Stimulated activated CD8-positive, alpha-beta memory T cell treated with anti-CD3 and anti-CD28 coated beads, Interleukin-15, amount 100 ng/mL, for 4 hours (primary cell): Measurements from ENCODE around the gene NPM3.
"Not testable (repeated sequence)": the region's sequence is repeated elsewhere in the genome, so short reads cannot be mapped to it uniquely, and the experiment has no call there.

Experiments used
- DNase-seq, 2 donors: peaks; one replicate each; pipeline ENCODE4 v3.0.0-alpha.2; 2020; ENCODE audit warnings: low read depth in 2 of 2

The NPM3 gene

GRCh38 chr10:101807158-101807557, 23.9 kb upstream of the NPM3 start:
- DNase-seq: no peak

GRCh38 chr10:101803511-101803910, 20.3 kb upstream of the NPM3 start:
- DNase-seq: no peak

- DNase-seq: no peak
Measured at GRCh38 chr10:101797403-101798059, 14.3 kb upstream of the NPM3 start.

GRCh38 chr10:101793526-101793925, 10.3 kb upstream of the NPM3 start:
- DNase-seq: no peak

GRCh38 chr10:101789686-101790085, 6.4 kb upstream of the NPM3 start:
- no peak for DNase-seq

GRCh38 chr10:101789231-101789630, 6.0 kb upstream of the NPM3 start:
- DNase-seq: not testable (repeated sequence)

DNA sequence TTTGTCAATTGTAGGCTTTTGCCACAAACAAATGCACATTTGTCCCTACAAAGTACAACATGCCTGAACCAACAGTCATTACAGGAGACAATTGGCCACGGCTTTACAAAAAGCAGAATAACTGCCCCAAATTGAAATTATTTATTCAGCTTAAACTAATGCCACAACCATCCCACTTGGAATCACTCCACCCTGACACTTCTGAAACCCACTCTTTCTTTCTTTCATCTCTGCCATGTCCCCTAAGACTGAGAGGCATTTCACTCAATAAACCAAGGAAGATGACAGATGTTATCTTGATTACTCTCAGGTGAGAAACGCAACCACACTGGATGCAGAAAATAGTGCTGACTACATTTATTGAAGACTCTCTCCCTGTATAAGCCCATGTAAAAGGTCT, 2.6 kb upstream of the NPM3 start:
- no peak for DNase-seq

GRCh38 chr10:101784558-101784957, 1.3 kb upstream of the NPM3 start:
- DNase-seq: no peak

DNA sequence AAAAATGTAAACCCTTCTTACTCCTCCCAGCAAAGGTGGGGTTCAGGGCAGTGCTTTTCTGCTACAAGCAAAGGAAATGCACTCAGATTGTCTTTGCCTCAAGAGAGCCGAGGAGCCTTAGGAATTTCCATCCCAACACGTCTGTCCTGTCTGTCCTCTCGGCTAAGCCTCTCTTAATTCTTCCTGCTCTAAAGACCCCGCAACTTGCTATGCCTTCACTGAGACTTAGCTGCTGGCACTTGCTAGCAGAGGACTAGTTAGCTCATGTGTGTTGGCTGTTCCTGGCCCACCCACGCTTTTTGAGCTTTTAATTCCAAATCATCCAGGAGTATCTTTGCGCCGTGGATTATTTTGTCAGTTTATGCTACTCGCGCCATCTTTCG, 481 bp upstream of the NPM3 start:
- no peak for DNase-seq

DNA sequence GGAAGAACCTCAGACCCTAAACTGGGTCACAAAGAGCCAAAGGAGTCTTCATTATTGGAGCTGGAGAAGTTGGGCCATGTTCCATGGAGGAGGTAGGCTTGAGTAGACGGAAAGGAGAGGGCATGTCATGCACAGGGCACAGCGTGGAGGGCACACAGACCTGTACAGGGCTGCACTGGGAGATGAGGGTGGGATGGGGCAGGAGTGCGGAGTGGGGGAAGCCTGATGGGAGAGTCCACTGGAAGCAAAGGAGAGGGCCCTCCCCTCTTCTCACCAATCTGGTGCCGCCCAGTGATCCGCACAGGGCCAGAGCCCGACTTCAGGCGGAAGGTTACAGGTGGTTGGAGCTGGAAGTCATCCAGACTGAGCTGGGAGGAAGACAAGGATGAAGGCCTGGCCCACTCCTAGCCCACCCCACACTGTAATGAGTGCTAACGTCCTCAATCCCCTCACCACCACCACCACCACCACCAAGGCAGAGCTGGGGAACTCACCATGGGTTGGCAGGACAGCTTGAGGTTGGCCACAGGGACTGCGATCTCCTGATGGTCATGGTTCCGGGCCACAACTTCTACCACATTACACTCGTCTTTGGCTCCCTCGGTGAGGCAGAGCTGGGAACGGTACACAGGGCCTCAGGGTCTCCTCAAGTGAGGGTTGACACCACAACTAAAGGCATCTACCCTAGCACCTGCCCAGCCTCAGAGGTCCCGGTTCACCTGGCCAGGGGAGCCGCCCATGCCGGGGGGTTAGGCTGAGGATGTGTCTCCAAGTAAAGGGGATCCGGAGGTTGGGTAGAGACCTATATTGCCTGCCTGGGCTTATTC, 1.0 kb downstream of the NPM3 start:
- DNase-seq: no peak

- DNase-seq: no peak
Measured at GRCh38 chr10:101781655-101781983, 1.6 kb downstream of the NPM3 start.

GRCh38 chr10:101780818-101781654, 2.2 kb downstream of the NPM3 start:
- DNase-seq: peak; percentile 37 to 43

DNA sequence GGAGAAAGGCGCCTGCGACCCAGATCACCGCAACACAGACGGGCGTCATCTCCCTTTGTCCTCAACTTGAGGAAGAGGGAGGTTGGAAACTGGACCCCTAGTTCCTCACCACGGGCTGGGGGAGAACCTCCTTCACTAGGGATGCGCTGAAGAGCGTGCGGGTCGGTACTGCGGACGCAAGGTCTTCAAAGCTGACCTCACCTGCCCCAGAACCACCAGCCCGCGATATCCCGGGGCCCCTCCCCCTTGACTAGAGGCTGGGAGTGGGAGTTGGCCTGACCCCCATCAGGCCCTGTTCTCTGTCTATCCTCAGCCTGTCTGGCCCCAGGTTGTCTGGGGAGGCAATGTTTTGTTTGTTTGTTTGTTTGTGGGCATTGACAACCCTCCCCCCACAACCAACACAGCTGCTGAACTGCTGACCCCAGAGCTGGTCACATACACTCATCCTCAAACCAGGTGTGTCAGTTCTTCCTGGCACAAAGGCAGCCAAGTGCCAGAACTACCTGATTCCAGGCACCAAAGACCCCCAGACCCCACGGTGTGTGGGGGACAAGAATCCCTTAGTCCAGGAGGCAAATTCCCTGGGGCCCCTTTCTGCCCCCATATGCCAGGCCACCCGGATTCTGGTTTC, 2.9 kb downstream of the NPM3 start:
- no peak for DNase-seq

- DNase-seq: peak; percentile 47 to 51
Measured at GRCh38 chr10:101779544-101780186, 3.6 kb downstream of the NPM3 start.

GRCh38 chr10:101778781-101779543, 4.3 kb downstream of the NPM3 start:
- no peak for DNase-seq

GRCh38 chr10:101778151-101778780, 5.0 kb downstream of the NPM3 start:
- no peak for DNase-seq

- no peak for DNase-seq
Measured at GRCh38 chr10:101777619-101778145, 5.6 kb downstream of the NPM3 start.

DNA sequence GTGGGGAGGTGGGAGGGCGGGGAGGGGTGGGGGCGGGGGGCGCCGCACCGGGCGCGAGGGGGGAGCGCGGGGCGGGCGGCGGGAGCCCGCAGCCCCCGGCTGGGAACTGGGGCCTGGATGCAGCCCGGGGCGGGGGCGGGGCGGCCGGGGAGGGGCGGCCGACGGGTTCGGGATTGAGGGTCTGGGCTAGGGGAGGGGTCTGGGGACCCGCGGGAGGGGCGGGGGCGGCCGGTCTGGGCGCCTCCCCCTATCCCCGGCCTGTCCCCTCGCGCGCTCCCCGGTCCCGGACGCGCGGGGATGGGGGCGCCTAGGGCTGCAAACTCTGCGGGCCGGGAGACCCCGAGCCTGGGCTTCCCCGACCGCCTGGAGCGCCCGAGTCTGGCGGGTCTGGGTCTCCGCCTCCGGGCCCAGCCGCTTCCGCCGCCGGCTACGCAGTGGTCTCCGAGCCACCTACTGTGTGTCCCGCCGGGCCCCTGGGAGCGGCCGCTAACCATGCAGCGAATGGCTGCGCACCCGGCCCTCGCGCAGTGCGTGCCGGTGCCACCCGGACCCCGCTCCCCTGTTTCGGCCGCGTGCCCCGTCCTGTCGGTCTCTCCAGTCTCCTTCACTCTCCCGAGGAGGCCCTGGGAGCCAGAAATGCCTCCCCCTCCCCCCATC, 7.0 kb downstream of the NPM3 start:
- no peak for DNase-seq
